ENCODE results near the gene EIF3F.

EIF3F gene

DNA sequence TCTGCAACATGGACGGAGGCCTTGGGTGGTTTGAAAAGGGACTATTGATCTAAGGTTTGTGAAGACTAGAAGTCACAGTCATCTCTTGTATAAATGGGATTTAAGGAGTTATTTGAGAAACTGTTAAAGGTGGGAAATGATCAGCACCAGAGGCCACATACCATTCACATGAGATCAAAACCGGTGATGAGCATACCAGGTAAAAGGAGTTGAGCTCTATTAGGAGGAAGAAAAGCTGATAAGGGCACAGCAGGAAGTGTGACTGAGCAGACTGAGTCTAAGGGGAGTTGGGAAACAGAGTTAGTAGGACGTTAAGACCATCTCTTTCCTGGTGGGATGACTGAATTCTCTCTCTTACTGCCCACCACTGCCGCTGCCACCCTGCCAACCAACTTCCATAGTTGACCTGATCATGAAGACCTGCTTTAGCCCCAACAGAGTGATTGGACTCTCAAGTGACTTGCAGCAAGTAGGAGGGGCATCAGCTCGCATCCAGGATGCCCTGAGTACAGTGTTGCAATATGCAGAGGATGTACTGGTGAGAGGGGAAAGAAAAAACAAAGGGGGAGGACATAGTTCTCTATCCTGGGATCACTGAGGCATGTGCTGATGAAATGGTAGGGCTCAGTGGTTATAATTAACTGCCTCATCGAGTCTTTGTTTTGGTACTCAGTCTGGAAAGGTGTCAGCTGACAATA, 7.6 kb downstream of the EIF3F start:
- no peak for DNase-seq

DNA sequence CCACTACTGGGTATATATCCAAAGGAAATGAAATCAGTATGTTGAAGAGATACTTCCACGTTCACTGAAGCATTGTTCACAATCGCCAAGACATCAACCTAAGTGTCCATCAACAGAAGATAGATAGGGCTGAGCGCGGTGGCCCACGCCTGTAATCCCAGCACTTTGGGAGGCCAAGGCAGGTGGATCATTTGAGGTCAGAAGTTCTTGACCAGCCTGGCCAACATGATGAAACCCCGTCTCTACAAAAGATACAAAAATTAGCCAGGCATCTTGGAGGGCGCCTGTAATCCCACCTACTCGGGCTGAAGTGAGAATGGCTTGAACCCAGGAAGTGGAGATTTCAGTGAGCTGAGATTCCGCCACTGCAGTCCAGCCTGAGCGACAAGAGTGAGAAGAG, 12.7 kb downstream of the EIF3F start:
- DNase-seq = no peak

DNA sequence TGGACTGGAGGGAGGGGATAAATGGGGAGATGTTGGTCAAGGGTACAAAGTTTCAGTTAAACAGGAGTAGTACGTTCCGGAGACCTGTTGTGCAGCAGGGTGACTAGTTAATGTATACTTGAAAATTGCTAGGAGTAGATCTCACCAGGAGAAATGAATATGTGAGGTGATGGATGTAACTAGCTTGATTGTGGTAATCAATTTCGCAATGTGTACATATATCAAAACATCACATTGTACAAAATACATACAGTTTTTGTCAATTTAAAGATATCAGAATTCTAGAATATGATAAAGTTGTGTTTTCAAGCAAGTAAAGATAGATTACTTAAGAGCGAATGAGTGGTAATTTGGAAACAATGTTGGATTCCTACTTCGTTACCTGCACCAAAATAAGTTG, 13.3 kb downstream of the EIF3F start:
- no peak for DNase-seq

DNA sequence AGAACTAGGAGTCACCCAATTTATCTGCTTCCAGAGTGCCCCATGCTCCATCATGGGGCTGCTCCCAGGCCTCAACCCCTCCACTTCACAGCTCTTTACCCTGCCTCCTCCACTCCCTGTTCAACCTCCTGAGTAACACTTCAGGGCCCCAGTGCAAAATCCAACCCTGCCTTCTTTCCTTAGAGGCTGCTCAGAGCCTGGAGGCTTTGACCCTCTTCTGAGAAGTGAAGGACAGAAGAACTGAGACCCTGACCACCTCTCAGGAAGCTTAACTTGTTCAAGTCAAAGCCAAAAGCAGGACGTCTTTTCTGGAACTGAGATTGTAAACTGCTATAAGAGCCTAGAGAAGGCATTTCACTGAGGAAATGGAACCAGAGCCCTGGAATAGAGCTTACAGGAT, 15.5 kb downstream of the EIF3F start:
- no peak for DNase-seq

DNA sequence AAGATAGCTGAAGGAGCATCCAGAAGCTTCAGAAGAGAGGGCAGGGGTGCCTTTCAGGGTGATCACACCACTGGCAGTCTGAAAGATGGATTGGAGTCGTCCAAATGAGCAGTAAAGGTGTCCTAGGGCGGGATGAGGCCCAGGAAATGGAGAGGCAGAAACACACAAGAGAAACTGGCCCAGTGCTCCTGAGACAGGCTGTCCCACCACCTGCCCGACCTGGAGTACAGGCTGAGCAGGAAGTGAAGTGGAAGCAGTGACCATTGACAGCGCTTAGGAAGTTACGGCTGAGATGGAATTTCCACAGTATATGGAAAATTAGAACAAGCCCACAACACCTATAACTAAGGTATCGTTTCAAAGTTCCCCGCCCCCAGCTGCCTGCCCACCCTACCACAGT, 16.1 kb downstream of the EIF3F start:
- no peak for DNase-seq

DNA sequence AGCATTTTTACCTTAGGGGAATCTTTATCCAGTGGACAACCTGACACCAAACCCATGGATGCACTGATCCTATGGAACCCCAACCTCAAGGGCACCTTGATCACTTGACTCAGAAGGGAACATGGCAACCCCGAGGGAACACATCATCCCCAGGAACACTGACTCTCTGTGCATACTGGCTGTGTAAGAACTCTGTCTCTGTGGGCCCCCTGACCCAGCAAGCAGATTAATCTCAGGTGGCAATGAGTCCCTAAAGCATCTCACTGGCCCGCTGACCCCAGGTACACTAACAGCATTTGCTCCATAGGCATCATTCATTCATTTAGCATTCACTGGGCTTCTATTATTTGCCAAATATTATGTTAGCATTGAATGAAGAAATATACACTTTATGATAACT, 16.9 kb downstream of the EIF3F start:
- DNase-seq = no peak

DNA sequence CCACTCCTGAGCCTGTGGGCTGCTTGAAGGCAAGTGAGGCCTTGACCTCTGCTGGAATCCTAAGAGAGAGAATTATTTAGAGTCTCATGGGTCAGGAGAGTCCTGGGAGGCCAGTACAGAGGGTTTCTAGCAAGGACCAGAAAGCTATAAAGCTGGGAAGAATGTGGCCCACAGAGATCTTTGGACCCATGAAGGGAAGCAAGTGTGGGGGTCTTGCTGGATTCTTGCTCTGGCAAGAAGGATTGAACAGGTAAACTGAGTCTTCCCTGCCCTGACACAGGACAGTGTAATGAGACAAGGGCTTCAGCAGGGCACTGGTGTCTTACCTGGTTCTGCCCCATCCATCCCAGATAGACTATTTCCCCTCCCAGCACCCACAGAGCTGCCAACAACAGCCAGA, 18.4 kb downstream of the EIF3F start:
- DNase-seq = no peak

DNA sequence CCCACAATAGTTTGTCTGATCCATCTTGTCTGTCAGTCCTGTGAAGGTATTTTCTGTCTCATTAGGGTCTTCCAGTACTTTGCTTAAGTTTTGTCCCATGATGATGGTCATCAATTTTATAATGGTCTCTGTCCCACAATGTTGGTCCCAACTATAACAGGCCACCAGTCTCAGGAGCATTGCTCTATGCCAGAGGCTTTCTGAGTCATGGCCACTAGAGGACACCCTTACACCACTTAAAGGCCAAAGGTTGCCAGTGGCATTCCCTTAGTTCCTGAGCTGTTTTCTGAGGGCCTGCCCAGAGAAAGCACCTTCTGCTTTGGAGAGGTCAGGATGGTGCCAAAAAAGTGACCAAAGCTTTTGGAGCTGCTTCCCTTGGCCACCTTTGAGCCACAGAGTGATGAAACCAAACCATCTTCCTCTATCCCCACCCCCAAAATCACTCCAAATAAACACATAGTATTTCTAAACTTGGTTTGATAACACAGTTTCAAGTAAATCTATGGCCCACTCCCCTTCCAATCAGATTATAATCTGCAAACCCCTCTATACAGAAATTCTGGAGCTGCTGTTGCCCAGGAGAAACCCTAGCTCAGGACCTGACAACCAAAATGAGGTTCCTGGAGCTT, 19.3 kb downstream of the EIF3F start:
- DNase-seq = peak; percentile 43

DNA sequence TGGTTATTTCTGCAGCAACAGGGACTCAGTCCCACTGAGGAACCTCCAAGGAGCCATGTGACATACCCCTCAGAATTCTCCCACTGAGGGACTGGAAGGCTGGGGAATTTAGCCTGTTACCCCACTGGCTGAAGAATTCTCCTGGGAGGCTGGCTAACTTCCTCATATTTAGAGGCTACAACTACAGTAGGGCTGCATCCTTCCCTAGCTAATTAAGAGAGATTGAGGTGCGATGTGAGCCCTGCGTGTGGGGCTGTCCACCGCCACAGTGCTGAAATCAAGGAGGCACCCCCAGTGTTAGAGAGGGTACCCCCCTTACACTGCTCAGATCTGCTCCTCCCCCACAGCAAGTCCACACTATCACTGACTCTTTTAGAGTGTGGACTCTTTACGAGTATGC, 21.1 kb downstream of the EIF3F start:
- DNase-seq = no peak

DNA sequence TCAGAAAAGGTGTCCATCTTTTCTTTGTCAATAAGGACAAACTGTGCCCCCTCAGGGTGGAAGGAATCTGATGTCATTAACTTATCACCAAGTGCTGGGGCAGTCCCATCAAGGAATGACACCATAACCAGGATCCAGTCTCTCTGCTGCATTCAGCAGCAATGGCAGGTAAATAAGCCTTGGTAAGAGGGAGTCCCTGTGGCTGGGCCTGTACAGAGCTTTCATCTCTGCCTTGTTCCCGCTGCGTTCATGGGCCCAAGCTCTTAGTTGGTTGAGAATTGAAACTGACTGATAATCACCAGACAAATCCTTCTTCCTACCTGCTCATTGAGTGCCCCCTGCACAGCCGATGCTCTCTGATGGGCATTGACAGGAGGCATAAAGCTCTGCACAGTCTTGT, 22.7 kb downstream of the EIF3F start:
- no peak for DNase-seq

DNA sequence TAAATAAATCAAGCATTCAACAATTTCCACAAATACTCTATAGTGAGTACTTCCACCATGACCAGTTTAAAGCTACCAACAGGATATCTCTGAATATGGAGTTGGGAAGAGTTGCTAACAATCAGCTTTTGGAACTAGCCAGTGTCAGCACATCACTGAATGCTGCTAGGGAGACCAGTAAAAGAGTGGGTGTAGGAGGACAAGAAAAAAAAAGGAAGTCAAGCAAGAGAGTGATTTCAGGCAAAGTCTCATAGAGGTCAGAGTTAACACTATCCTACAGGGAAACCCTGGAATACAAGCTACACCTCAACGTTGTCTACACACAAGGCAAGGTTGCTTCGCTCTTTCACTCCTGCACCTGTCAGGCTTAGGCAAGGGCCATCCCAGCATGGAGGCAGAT, 24.2 kb downstream of the EIF3F start:
- no peak for DNase-seq

DNA sequence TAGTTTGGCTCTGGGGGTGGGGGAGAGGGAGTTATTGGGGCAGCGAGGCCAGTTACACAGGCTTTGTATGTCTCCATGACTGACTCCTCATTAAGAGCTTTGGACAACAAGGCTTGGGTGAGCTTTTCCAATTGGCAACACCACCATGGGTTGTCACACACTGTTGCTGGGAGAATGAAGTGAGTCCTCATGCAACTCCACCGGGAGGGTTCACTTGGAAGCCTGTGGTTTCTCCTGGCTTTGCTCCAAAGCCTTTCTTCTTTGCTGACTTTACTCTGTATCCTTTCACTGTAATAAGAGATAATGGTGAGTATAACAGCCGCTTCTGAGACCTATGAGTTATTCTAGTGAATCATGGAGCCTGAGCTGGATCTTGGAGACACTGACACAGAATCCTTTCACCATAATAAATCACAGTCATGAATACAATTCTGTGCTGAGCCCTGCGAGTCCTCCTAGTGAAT, 24.9 kb downstream of the EIF3F start:
- DNase-seq = no peak

DNA sequence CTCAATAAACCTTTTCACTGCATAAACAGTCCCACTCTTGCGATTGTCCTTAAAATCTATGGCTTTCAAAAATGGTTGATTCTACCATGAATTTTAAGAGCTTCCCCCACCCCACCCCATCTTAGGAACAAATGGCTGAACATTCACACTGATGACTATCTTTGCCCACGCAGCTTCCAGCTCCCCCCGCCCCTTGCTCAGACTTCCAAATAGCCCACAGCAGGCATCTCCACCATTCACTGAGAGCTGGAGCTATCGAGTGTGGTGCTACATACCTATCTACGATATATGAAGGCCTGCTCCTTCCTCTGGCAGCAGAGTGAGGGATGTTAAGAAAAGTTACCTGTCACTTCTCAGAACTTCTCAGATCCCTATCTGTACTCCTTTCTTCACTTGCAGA, 26.7 kb downstream of the EIF3F start:
- no peak for DNase-seq

DNA sequence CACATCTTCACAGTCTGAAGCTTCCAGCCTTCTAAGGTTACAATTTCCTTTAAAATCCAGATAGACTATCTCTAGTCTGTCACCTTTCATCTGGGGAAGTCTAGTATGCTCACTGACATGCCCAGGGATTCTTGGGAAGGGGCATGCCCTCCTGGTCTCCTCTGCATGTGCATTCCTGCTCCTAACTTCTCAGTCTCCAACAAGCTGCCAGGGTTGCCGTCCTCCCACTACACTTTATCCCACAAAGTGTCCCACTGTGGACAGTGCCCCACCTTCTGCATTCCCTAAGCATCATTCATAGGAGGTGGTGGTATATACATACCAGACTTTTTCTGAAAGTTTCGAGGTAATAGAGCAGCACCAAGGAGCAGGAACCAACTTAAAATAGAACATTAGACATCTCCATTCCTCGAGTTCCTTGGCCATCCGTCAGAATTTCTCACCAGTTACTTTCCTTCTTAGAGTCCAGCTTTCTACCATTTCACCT, 28.7 kb downstream of the EIF3F start:
- DNase-seq = no peak

DNA sequence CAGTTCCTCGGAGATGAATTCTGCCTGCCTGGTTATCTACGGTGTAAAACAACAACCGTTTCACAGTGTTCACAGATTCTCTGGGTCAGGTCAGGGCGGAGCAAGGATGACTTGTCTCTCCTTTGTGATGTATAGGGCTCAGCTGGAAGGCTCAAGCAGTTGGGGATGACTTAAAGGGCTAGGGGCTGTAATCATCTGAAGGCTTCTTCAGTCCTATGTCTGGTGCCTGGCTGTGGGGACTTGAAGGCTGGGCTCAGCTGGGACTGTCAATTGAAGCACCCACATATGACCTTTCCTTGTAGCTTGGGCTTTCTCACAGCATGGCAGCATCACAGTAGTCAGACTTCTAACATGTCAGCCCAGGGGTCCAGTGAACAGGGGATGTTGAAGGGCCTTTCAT, 29.3 kb downstream of the EIF3F start:
- DNase-seq = no peak

DNA sequence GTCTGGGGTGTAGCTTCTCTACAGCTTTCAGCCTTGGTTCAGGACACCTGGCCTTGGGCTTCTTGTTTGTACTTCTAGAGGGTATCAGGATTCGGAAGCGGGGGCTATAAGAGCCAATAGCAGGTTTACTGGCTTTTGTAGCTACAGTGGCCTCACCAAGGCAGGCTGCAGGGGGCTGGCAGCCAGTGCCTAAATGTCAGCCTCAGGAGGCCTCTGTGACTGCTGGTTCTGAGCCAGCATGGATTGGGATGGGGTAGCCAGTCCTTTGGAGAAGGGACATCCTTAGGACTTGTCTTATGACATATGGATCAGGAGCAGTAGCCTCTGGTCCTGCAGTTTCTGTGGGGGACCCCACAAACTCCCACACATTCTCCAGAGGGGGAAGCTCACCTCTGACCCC, 29.9 kb downstream of the EIF3F start:
- no peak for DNase-seq

DNA sequence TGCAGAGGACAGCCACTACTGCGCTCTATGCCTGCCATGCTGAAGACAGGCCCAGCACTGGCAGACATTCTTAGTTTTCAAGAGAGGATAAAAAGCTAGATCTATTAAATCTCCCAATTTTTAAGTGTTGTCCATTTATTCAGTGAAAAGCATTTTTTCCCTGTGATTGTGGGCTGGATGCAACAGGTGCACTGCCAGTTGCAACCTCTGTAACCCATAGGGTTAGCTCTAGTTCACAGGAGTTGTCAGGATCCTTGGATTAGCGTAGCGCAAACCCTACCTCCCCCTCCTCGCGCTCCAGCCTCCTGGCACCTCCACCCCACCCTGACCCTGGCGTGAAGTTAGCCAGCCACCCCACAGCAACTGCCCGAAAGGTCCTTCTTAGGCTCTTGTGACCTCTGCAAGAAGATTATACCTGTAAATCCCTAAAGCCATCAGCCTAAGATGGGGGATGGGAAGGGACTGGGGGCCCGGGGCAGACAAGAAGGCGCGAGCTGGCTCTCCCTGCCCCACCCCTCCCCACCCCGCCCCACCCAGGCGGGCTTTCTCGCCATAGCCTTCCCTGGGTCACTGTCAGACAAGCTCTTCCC, 30.9 kb downstream of the EIF3F start:
- DNase-seq = no peak

DNA sequence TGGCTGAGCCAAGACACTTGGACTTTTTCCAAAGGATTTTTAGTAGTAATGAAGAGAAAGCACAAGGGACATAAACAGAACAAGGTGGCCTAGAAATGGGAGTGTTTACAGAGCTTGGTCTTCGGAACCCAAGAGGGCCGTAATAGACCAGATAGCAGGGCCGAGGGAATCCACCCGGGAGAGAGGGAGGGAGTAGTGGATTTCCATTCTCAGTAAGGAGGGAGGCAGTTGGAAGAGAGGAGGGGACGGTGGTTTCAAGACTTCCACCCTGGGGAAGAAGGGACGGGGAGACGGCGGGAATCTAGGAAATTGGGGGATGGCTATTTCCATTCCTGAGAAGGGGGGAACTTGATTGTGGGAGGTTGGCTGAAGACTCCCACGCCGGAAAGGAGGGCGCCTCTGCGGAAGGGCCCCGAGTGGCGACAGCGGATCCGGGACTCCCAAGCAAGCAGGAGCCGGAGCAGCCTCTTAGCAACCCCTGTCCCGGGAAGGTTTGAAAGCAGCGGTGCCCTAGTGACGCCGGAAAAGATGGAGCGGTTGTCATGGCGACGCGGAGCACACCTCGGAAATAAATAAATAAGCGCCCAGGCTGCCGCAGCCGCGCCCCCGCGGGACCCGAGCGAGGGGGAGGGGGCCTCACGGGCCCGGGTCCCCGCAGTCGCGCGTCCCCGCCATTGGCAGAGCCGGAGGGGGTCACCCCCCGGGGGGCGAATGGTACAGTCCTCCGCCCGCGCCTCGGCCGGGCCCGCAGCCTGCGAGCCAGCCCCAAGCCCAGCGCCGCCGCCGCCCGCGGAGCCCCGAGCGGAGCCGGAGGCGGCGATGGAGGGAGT, 31.6 kb downstream of the EIF3F start:
- peak; percentile 58 for DNase-seq

DNA sequence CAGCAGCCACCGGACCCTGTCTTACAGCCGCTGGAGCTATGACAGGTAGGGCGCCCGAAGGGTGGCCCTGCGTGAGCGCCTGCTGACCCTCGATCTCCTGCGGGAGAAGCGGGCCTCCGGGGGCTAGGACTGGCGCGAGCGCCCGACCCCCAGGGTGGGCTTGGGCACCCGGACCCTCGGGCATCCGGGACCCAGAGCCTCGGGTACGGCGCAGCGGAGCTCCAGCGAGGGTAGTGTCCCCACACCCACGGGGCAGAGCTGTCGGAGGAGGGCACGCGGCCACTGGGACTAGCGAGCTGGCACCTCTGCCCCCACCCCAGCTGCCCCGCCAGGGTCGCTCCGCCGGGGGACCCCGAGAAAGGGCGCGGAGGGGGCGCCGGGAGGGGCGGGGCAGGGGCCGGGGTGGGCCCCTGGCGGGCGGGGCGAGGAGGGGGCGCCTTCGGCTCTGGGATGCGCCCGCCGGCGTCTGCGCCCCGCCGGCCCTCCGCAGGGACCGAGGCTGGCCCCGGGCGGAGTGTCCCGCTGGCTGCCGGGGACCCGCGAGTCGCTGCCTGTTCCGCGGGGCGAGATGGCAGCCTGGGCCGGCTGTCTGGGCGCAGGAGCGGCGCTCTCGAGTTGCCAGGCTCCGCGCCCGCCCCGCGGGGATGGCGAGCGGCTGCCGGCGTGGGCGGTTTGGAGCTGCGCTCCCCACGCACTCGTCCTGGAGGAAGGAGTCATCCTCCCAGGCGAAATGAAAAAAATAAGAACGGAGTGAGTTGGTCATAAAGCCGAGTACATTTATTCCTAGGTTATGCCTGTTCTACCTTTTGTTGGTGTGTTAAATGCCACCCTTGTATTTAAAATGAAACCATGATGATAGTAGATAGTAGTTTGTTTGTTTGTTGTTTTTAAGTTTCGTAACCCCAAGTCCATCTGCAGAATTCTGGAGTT, 32.4 kb downstream of the EIF3F start:
- DNase-seq = peak; percentile 28

DNA sequence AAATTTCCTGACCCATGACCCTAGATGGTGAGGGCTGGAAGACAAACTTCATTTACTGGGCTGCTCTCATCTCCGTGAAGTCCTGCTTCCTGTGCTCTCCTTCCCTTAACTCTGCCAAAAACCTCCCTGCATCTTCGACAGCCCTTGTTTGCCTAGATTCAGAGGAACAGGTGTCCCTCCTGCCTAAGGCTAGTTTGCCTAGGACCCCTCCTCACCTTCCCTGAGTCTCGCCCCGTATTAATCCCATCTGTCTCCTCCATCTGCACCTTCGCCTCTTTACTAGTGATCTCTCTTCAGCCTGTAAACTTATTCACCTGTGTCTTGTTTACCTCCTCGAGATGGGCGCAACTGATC, 33.1 kb downstream of the EIF3F start:
- peak; percentile 75 for DNase-seq

DNA sequence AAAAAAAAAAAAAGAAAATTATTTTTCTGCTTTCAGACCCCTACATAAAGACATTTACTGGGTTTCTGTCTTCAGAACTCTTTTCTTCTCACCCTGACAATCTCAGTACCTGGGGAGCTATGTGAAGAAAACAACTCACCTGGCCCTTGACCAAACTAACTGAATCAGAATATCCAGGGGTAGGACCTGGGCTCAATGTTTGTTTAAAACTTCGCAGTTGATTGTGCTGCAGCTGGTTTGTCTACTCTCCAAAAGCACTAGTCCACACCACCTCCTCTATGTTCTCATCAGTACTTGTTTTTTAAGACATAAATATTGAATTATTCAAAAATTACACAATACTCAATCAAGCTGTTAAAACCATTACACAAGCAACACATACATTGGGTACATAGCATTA, 34.8 kb downstream of the EIF3F start:
- no peak for DNase-seq

DNA sequence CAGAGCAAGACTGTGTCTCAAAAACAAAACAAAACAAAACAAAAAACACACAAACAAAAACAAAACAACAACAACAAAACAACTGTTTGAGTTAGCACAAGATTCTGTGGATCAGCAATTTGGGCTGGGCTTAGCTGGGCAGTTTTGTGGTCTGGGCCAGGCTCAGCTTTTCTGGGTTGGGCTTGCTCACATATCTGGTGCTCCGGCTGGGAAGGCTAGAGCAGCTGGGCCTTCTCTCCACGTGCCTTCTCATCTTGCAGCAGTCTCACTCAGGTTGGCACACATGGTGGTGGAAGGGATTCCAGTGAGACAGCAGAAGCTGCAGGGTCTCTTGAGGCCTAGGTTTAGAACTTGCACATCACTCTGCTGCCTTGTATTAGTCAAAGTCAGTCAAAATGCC, 35.7 kb downstream of the EIF3F start:
- DNase-seq = peak; percentile 38
